ENCODE measurements around the gene TAF9.

- TF ChIP-seq CTCF (IDR thresholded peaks at IDR 0.05) (no peak), POLR2A (IDR thresholded peaks at IDR 0.05) (no peak)
Measured at GRCh38 chr5:69343083-69343482, 26.2 kb downstream of the TAF9 start.

All from lower leg skin (tissue), 3 donors.